Left kidney (tissue), 1 donor: ENCODE measurements around the gene LCE3C. TPM values are rescaled to one million over a fixed set of nuclear protein-coding genes. Genes with fewer than 3 reads are reported as not detected.

Experiments used
- polyA plus RNA-seq: library from polyadenylated mRNA; unstranded; fragments of 120-200 nt; gene quantifications from one replicate; pipeline ENCODE4 v1.2.1, GENCODE V29; 2013; ENCODE audit not compliant: insufficient read length

Gene LCE3C
- polyA plus RNA-seq, 1 donor: not detected

Other genes starting within 250 kb of the LCE3C start
- gene FLG2, start 240.2 kb upstream of the LCE3C start, polyA plus RNA-seq: 0.40 TPM
- gene CRNN, start 186.0 kb upstream of the LCE3C start, polyA plus RNA-seq: not detected
- gene LCE5A, start 89.4 kb upstream of the LCE3C start, polyA plus RNA-seq: 0.17 TPM
- gene CRCT1, start 85.8 kb upstream of the LCE3C start, polyA plus RNA-seq: not detected
- gene LCE3E, start 33.5 kb upstream of the LCE3C start, polyA plus RNA-seq: not detected
- gene LCE3D, start 19.7 kb upstream of the LCE3C start, polyA plus RNA-seq: not detected
- not detected for gene LCE3B, start 13.6 kb downstream of the LCE3C start, polyA plus RNA-seq
- not detected for gene LCE3A, start 22.9 kb downstream of the LCE3C start, polyA plus RNA-seq
- gene LCE2D, start 63.1 kb downstream of the LCE3C start, polyA plus RNA-seq: not detected
- not detected for gene LCE2C, start 75.0 kb downstream of the LCE3C start, polyA plus RNA-seq
- gene LCE2B, start 85.9 kb downstream of the LCE3C start, polyA plus RNA-seq: not detected
- not detected for gene LCE2A, start 98.1 kb downstream of the LCE3C start, polyA plus RNA-seq
- not detected for gene LCE4A, start 107.9 kb downstream of the LCE3C start, polyA plus RNA-seq
- gene KPRP, start 157.8 kb downstream of the LCE3C start, polyA plus RNA-seq: not detected
- gene LCE1F, start 174.9 kb downstream of the LCE3C start, polyA plus RNA-seq: not detected
- gene LCE1E, start 186.0 kb downstream of the LCE3C start, polyA plus RNA-seq: not detected
- not detected for gene LCE1D, start 196.5 kb downstream of the LCE3C start, polyA plus RNA-seq
- gene LCE1C, start 206.4 kb downstream of the LCE3C start, polyA plus RNA-seq: not detected
- gene LCE1B, start 211.7 kb downstream of the LCE3C start, polyA plus RNA-seq: not detected
- gene LCE1A, start 227.2 kb downstream of the LCE3C start, polyA plus RNA-seq: not detected
- gene LCE6A, start 242.6 kb downstream of the LCE3C start, polyA plus RNA-seq: not detected